Muscle layer of colon (tissue), 2 donors: Measurements from ENCODE around the gene MAGI1.

Experiments used
- H3K27ac ChIP-seq: one replicate; pipeline ENCODE4 v1.7.0; 2013; ENCODE audit warnings: low read depth, mild to moderate bottlenecking, low read length, moderate library complexity
- H3K27me3 ChIP-seq, 2 donors: one replicate each; pipeline ENCODE4 v1.7.0; 2013; ENCODE audit warnings: low read length in 2 of 2, mild to moderate bottlenecking in 2 of 2; ENCODE audit not compliant: insufficient read depth in 2 of 2, control insufficient read depth in 1 of 2
- H3K36me3 ChIP-seq: one replicate; pipeline ENCODE4 v1.7.0; 2013; ENCODE audit warnings: mild to moderate bottlenecking, low read length; ENCODE audit not compliant: insufficient read depth
- H3K4me1 ChIP-seq: one replicate; pipeline ENCODE4 v1.7.0; 2013; ENCODE audit warnings: mild to moderate bottlenecking, low read length; ENCODE audit not compliant: insufficient read depth
- H3K4me3 ChIP-seq, 2 donors: one replicate each; pipeline ENCODE4 v1.7.0; 2013; ENCODE audit warnings: low read length in 2 of 2, low read depth in 1 of 2, mild to moderate bottlenecking in 1 of 2, moderate library complexity in 1 of 2
- H3K9ac ChIP-seq: one replicate; pipeline ENCODE4 v1.7.0; 2013; ENCODE audit warnings: low read length
- H3K9me3 ChIP-seq: one replicate; pipeline ENCODE4 v1.7.0; 2013; ENCODE audit warnings: mild to moderate bottlenecking, low read length
- donor health status: abdominal sarcoma.
- donor health status: Adenocarcinoma of cecum.

MAGI1 gene

DNA sequence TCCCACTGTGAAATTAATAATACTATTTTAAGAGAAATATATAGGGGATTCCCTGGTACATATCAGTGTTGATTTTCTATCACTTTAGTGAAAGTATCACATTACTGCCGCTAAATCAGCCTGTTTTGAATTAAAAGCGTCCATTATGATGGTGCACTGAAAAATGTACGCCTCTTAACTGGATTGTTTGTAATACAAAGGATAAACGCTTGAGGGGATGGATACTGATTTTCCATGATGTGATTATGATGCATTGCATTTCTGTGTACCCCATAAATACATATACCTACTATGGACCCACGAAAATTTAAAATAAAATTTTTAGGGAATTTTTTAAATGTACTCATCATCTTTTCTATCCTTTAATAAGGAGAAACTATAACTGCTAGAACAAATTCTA, 478.6 kb downstream of the MAGI1 start:
- Histone ChIP-seq H3K9me3 (no peaks in the 10 kb centered on the region), H3K36me3 (no peaks in the 10 kb centered on the region), H3K27me3 (no peaks in the 10 kb centered on the region), H3K27ac (no peak overlapping the region), H3K4me3 (no peak overlapping the region), H3K9ac (no peak overlapping the region), H3K4me1 (no peaks in the 10 kb centered on the region)

- Histone ChIP-seq H3K4me3 (no peak overlapping the region), H3K9me3 (no peaks in the 10 kb centered on the region), H3K36me3 (no peaks in the 10 kb centered on the region), H3K9ac (no peak overlapping the region), H3K27me3 (no peaks in the 10 kb centered on the region), H3K27ac (no peak overlapping the region), H3K4me1 (no peaks in the 10 kb centered on the region)
Observed at GRCh38 chr3:65559643-65560042, 479.1 kb downstream of the MAGI1 start.

- H3K4me3 ChIP-seq: no peak overlapping the region
- H3K9ac ChIP-seq: no peak overlapping the region
- no peaks in the 10 kb centered on the region for H3K27me3 ChIP-seq
- H3K9me3 ChIP-seq: no peaks in the 10 kb centered on the region
- H3K27ac ChIP-seq: no peak overlapping the region
- H3K4me1 ChIP-seq: no peaks in the 10 kb centered on the region
- no peaks in the 10 kb centered on the region for H3K36me3 ChIP-seq
Observed at GRCh38 chr3:65558826-65559225, 479.9 kb downstream of the MAGI1 start.

DNA sequence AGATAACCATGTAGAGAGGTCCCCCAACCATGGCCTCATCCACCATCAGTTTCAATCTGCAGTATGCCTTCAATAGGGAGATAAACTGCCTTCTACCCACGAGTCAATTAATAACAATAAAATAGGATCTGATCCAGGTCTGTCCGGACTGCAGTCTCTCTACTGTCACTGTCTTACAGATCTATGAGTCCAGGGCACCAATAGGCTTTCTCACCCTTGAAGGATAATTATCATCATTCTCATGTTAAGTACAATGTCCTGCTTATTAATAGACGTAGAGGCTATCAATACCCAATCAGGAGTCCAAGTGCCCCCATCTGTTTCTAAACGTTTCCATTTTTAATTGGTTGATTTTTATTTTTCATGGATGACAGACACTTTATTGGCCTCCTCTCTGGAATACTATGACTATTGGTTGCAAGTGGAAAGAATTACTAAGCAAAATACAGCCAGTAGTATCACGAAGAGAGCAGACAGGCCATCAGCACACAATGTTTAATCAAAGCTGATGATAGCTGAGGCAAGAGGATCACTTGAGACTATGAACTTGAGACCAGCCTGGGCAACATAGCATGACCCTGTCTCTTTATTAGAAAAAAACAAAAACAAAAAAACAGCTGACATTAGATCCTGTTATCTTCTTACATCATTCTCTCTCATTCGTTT, 480.7 kb downstream of the MAGI1 start:
- Histone ChIP-seq H3K9me3 (no peaks in the 10 kb centered on the region), H3K9ac (no peak overlapping the region), H3K4me1 (no peaks in the 10 kb centered on the region), H3K4me3 (no peak overlapping the region), H3K36me3 (no peaks in the 10 kb centered on the region), H3K27me3 (no peaks in the 10 kb centered on the region), H3K27ac (no peak overlapping the region)

GRCh38 chr3:65556934-65557577, 481.7 kb downstream of the MAGI1 start:
- H3K36me3 ChIP-seq: no peaks in the 10 kb centered on the region
- H3K4me3 ChIP-seq: no peak overlapping the region
- H3K4me1 ChIP-seq: no peaks in the 10 kb centered on the region
- no peak overlapping the region for H3K27ac ChIP-seq
- H3K9ac ChIP-seq: no peak overlapping the region
- no peaks in the 10 kb centered on the region for H3K9me3 ChIP-seq
- no peaks in the 10 kb centered on the region for H3K27me3 ChIP-seq

- H3K27me3 ChIP-seq: no peaks in the 10 kb centered on the region
- no peaks in the 10 kb centered on the region for H3K9me3 ChIP-seq
- no peaks in the 10 kb centered on the region for H3K4me1 ChIP-seq
- no peak overlapping the region for H3K27ac ChIP-seq
- H3K36me3 ChIP-seq: no peaks in the 10 kb centered on the region
- H3K4me3 ChIP-seq: no peak overlapping the region
- no peak overlapping the region for H3K9ac ChIP-seq
Observed at GRCh38 chr3:65552434-65552833, 486.3 kb downstream of the MAGI1 start.

- no peaks in the 10 kb centered on the region for H3K9me3 ChIP-seq
- H3K27me3 ChIP-seq: no peaks in the 10 kb centered on the region
- no peak overlapping the region for H3K27ac ChIP-seq
- H3K36me3 ChIP-seq: no peaks in the 10 kb centered on the region
- H3K4me3 ChIP-seq: no peak overlapping the region
- H3K9ac ChIP-seq: no peak overlapping the region
- H3K4me1 ChIP-seq: no peaks in the 10 kb centered on the region
Observed at GRCh38 chr3:65551945-65552344, 486.8 kb downstream of the MAGI1 start.

GRCh38 chr3:65550137-65550536, 488.6 kb downstream of the MAGI1 start:
- H3K4me1 ChIP-seq: no peaks in the 10 kb centered on the region
- H3K9me3 ChIP-seq: no peaks in the 10 kb centered on the region
- H3K36me3 ChIP-seq: no peaks in the 10 kb centered on the region
- no peaks in the 10 kb centered on the region for H3K27me3 ChIP-seq
- H3K4me3 ChIP-seq: no peak overlapping the region
- H3K9ac ChIP-seq: no peak overlapping the region
- peak overlapping the region; percentile 22 for H3K27ac ChIP-seq

DNA sequence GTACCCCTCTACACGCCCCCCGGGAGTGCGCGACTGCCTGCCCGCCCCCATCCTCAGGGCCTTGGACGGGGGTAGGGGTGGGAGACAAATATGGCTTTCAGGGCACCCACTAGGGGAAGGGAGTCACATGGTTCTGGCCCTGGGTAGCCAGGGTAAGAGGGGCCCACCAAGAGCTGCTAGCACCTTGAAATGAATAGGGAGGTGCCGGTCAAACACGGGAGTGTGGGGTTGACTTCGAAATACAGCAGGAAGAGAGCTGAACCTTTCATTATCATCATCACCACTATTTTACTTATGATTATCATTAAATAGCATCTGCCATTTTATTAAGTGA, 489.1 kb downstream of the MAGI1 start:
- Histone ChIP-seq H3K4me3 (peak overlapping the region; percentile 59 to 72), H3K27ac (no peak overlapping the region), H3K36me3 (no peaks in the 10 kb centered on the region), H3K4me1 (no peaks in the 10 kb centered on the region), H3K9ac (no peak overlapping the region), H3K9me3 (no peaks in the 10 kb centered on the region), H3K27me3 (no peaks in the 10 kb centered on the region)

- Histone ChIP-seq H3K9ac (no peak overlapping the region), H3K4me1 (no peaks in the 10 kb centered on the region), H3K9me3 (no peaks in the 10 kb centered on the region), H3K27me3 (no peaks in the 10 kb centered on the region), H3K27ac (peak overlapping the region; percentile 71), H3K4me3 (peak overlapping the region; percentile 59 to 72), H3K36me3 (no peaks in the 10 kb centered on the region)
Observed at GRCh38 chr3:65548848-65549625, 489.7 kb downstream of the MAGI1 start.

GRCh38 chr3:65545429-65545828, 493.3 kb downstream of the MAGI1 start:
- no peaks in the 10 kb centered on the region for H3K27me3 ChIP-seq
- H3K9ac ChIP-seq: no peak overlapping the region
- no peak overlapping the region for H3K4me3 ChIP-seq
- no peaks in the 10 kb centered on the region for H3K4me1 ChIP-seq
- H3K27ac ChIP-seq: no peak overlapping the region
- no peaks in the 10 kb centered on the region for H3K36me3 ChIP-seq
- H3K9me3 ChIP-seq: no peaks in the 10 kb centered on the region
